ENCODE results near the gene PLA2G4B.

PLA2G4B gene

GRCh38 chr15:41801185-41801584, 37.5 kb upstream of the PLA2G4B start:
- TF ChIP-seq POLR2A (IDR thresholded peaks at IDR 0.05; ENCODE audit: low read length) (no peak), GATA1 (IDR thresholded peaks at IDR 0.05; ENCODE audit: low read depth, low read length) (no peak)
- DNase-seq = no peak

DNA sequence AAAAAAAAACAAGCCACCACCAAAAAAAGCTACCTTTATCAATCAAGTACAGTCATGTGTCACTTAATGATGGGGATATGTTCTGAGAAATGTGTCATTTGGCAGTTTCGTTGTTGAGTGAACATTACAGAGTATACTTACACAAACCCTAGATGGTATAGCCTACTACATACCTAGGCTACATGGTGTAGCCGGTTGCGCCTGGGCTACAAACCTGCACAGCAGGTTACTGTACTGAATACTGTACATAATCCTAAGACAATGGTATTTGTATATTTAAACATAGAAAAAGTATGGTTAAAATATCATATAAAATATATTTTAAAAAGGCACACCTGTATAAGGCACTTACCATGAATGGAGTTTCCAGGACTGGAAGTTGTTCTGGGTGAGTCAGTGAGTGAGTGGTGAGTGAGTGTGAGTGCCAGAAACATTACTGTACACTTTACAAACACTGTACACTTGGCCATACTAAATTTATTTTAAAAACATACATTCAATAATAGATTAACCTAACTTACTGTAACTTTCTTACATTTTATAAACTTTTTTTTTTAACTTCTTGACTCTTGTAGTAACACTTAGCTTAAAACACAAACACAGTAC, 36.7 kb upstream of the PLA2G4B start:
- TF ChIP-seq GATA1 (IDR thresholded peaks at IDR 0.05; ENCODE audit: low read depth, low read length) = no peak
- TF ChIP-seq POLR2A (IDR thresholded peaks at IDR 0.05; ENCODE audit: low read length) = no peak
- DNase-seq = peak in 1 of 2 experiments; percentile 9

GRCh38 chr15:41804361-41804760, 34.3 kb upstream of the PLA2G4B start:
- DNase-seq = no peak
- TF ChIP-seq POLR2A (IDR thresholded peaks at IDR 0.05; ENCODE audit: low read length) = no peak
- TF ChIP-seq GATA1 (IDR thresholded peaks at IDR 0.05; ENCODE audit: low read depth, low read length) = no peak

DNA sequence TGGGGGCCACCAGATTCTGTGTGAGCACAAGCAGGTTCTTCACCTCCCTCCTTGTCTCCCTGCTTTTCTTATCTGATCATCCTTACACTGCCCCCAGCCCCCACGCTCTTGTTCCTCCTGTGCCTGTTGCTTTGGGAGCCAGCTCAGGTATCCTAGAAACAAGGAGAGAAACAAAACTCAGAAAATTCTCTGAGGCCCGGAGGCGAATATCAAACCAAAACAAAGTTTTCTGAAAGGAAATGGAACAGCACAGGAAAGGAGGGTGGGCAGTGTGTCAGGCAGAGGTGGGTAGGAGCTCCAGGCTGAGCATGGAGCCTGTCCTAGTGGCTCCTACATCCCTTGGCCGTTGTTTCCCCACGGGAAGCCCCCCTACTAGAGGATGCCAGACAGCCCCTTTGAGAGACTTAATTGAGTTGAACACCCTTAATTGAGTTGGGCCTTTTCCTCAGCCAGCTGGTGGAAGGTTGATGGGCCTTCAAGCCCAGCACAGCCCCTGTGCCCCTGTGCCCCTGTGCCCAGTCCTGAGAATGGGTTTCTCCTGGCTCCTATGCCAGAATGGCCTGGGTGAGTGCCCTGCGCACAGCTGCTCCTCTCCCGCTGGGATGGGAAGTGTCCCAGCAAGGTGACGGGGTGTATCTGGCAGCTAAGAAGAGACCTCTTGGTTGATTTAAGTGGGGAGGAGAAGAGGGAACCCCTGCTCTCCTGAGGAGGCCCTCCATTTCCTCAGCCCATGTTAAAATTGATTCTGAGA, 33.6 kb upstream of the PLA2G4B start:
- no peak for TF ChIP-seq GATA1 (IDR thresholded peaks at IDR 0.05; ENCODE audit: low read depth, low read length)
- no peak for TF ChIP-seq POLR2A (IDR thresholded peaks at IDR 0.05; ENCODE audit: low read length)
- no peak for DNase-seq

DNA sequence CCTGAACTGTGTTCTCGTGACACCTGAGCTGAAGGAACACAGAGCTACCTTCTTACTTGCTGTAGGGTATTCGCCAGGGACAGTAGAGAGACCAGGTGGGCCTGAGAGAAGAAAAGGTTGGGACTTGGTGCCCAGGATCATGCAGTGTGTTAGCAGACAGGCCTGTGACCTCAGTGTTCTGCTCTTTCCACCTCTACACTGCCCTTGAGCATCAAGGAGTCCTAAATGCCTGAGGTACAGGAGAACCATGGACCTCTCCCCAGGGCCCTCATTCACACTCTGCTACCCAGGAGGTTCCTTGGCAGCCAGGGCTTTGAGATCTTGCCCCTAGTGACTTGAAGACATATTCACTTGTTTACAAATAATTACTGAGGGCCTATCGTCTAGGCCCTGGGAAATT, 32.9 kb upstream of the PLA2G4B start:
- DNase-seq = no peak
- TF ChIP-seq GATA1 (IDR thresholded peaks at IDR 0.05; ENCODE audit: low read depth, low read length) (no peak), POLR2A (IDR thresholded peaks at IDR 0.05; ENCODE audit: low read length) (no peak)

- peak in 1 of 2 experiments; percentile 13 for DNase-seq
- TF ChIP-seq POLR2A (IDR thresholded peaks at IDR 0.05; ENCODE audit: low read length) = no peak
- TF ChIP-seq GATA1 (IDR thresholded peaks at IDR 0.05; ENCODE audit: low read depth, low read length) = no peak
Observed at GRCh38 chr15:41806291-41807181, 32.1 kb upstream of the PLA2G4B start.

DNA sequence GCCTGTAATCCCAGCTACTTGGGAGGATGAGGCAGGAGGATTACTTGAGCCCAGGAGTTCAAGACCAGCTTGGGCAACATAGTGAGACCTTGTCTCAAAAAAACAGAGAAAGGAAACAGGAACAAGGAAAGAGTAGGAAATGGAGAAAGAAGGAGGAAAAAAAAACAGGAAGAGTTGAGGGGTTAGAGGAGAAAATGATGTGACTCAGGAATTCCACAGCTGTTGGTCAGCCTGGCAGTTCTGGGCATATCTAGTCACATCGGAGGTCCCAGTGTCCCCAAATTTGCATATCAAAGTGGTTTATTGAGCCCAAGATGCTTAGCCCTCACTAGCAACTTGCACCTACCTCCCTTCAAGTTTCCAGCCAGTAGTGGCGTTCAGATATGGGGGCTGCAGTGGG, 29.5 kb upstream of the PLA2G4B start:
- DNase-seq = no peak
- TF ChIP-seq GATA1 (IDR thresholded peaks at IDR 0.05; ENCODE audit: low read depth, low read length) = no peak
- no peak for TF ChIP-seq POLR2A (IDR thresholded peaks at IDR 0.05; ENCODE audit: low read length)

DNA sequence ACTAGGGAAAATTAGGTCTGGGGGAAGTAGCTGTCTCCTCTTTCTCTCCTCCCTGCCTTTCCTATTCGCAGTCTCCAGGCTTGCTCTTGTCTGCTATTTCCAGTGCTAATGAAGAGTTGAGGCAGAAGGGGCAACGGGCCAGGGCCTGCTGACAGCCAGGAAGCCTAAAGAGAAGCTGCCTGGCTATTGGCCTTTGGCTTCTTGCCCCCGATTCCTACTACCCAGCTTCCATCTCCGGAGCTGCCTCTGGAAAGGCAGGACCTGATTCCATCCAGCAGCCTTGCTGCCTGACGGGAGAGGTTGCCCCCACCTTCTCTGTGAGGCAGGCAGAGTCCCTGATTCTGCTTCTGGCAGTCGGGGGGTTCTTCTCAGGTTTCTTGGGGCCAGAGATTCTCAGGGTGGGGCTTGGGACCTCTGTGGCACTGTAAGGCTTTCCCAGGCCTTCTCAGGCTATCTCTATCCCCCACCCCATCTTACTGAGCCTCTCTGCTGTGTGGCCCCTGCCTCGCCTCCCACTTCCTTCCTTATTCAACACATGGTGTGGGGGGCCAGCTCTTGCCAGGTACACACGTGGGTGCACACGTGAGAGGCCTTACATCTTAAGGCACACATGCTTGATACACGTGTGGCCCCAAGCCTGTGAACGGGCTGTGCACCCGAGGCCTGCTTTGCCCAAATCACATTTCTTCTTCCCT, 29.0 kb upstream of the PLA2G4B start:
- no peak for TF ChIP-seq POLR2A (IDR thresholded peaks at IDR 0.05; ENCODE audit: low read length)
- no peak for TF ChIP-seq GATA1 (IDR thresholded peaks at IDR 0.05; ENCODE audit: low read depth, low read length)
- no peak for DNase-seq

- TF ChIP-seq POLR2A (IDR thresholded peaks at IDR 0.05; ENCODE audit: low read length) = no peak
- no peak for TF ChIP-seq GATA1 (IDR thresholded peaks at IDR 0.05; ENCODE audit: low read depth, low read length)
- no peak for DNase-seq
Observed at GRCh38 chr15:41810651-41811431, 27.8 kb upstream of the PLA2G4B start.

GRCh38 chr15:41811432-41812195, 27.0 kb upstream of the PLA2G4B start:
- TF ChIP-seq POLR2A (IDR thresholded peaks at IDR 0.05; ENCODE audit: low read length) = no peak
- no peak for TF ChIP-seq GATA1 (IDR thresholded peaks at IDR 0.05; ENCODE audit: low read depth, low read length)
- DNase-seq = peak; percentile 75 to 88

DNA sequence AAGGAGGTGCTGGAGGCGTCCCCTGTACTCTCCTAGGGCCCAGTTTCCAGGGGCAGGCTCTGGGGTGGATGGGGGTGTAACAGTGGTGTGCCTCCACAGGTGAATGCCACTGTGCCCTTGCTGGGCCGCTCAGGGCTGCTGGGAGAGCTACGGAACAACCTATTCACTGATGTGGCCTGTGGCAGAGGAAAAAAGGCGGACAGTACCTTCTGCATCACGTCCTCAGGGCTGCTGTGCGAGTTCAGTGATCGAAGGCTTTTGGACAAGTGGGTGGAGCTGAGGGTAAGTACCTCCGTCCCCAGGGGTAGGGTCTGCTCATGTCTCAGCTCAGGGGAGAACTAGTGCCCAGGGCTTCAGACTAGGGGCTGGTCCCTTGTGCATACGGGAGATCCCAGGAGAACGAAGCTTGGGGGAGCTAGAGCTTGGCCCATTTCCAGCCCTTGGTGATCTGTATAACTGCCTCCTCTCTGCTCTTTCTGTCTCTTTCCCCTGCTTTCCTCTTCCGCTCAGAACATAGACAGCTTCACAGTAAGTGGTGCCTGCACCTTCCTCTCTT, 25.7 kb upstream of the PLA2G4B start:
- TF ChIP-seq POLR2A (IDR thresholded peaks at IDR 0.05; ENCODE audit: low read length) = no peak
- no peak for TF ChIP-seq GATA1 (IDR thresholded peaks at IDR 0.05; ENCODE audit: low read depth, low read length)
- no peak for DNase-seq

DNA sequence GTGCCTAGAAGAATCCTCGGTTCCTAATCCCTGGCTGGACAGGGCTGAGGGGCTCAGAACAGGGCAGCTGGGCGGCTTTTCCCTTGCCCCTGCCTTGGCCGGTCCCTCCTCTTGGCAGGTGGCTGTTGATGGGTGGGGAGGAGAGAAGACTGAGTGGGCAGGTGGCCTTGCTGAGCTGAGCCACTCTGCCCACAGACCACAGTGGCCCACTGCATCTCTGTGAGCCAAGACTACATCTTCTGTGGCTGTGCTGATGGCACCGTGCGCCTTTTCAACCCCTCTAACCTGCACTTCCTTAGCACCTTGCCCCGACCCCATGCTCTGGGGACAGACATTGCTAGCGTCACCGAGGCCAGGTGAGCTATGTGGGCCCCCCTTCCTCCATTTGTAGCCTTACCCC, 25.2 kb upstream of the PLA2G4B start:
- DNase-seq = no peak
- TF ChIP-seq POLR2A (IDR thresholded peaks at IDR 0.05; ENCODE audit: low read length) (no peak), GATA1 (IDR thresholded peaks at IDR 0.05; ENCODE audit: low read depth, low read length) (no peak)

Measured in erythroblast (primary cell).